ENCODE results near the gene TCF7L1. TPM values are rescaled to one million over a fixed set of nuclear protein-coding genes. Genes with fewer than 3 reads are reported as not detected.

TCF7L1 gene
- total RNA-seq, 1 experiment from 2014 or later: 30.4 TPM

- BruUV-seq (replicated peaks): no TSS peak
- TF ChIP-seq POLR2AphosphoS5 (IDR thresholded peaks at IDR 0.05; ENCODE audit: low read depth, low read length): no peak
- TF ChIP-seq CTCF (IDR thresholded peaks at IDR 0.05): no peak
- no peak for TF ChIP-seq TCF7L2 (IDR thresholded peaks at IDR 0.05; ENCODE audit: low read depth, low read length)
- TF ChIP-seq REST (IDR thresholded peaks at IDR 0.05; ENCODE audit: insufficient read depth in 1 of 2, low read depth in 2 of 2, low read length in 1 of 2): no peak
- no peak for TF ChIP-seq SIN3A (IDR thresholded peaks at IDR 0.05; ENCODE audit: borderline replicate concordance, insufficient read depth, low read depth, low read length)
- in situ Hi-C loops (cut with HindIII; ENCODE audit: low pct_unique_long_range_greater_than_20kb, low sequenced_read_pairs): no loop called here
- no peaks in the 10 kb centered on the region for H3K36me3 ChIP-seq (ENCODE audit: control insufficient read depth, insufficient read depth, low read length)
- no peak overlapping the region for H3K4me3 ChIP-seq (ENCODE audit: low read depth in 2 of 2, low read length in 2 of 2)
- intact Hi-C loops (cut with micrococcal nuclease; ENCODE audit: unreplicated experiment): no loop called here
- no peak overlapping the region for H3K27ac ChIP-seq (ENCODE audit: low read length)
- ChIA-PET CTCF (no interaction called here), POLR2A (no interaction called here)
- no peak for ATAC-seq
- H3K4me1 ChIP-seq (ENCODE audit: control insufficient read depth, insufficient read depth, low read length): peaks cover 14% of the 10 kb centered on the region
- no peak for DNase-seq (ENCODE audit: low read depth, low spot score)
- H3K27me3 ChIP-seq (ENCODE audit: control insufficient read depth, insufficient read depth, low read length): no peaks in the 10 kb centered on the region
- H3K9me3 ChIP-seq (ENCODE audit: control insufficient read depth, insufficient read depth, low read depth, low read length): no peaks in the 10 kb centered on the region
These were observed 32.0 kb downstream of the TCF7L1 start for GRCh38 chr2:85165088-85165690.

GRCh38 chr2:85166021-85166420, 32.8 kb downstream of the TCF7L1 start:
- Histone ChIP-seq H3K4me1 (ENCODE audit: control insufficient read depth, insufficient read depth, low read length) (peaks cover 14% of the 10 kb centered on the region), H3K27me3 (ENCODE audit: control insufficient read depth, insufficient read depth, low read length) (no peaks in the 10 kb centered on the region), H3K27ac (ENCODE audit: low read length) (no peak overlapping the region), H3K36me3 (ENCODE audit: control insufficient read depth, insufficient read depth, low read length) (no peaks in the 10 kb centered on the region), H3K9me3 (ENCODE audit: control insufficient read depth, insufficient read depth, low read depth, low read length) (no peaks in the 10 kb centered on the region), H3K4me3 (ENCODE audit: low read depth in 2 of 2, low read length in 2 of 2) (no peak overlapping the region)
- BruUV-seq (replicated peaks): no TSS peak
- in situ Hi-C loops (cut with HindIII; ENCODE audit: low pct_unique_long_range_greater_than_20kb, low sequenced_read_pairs): no loop called here
- POLR2A ChIA-PET: interaction anchor here (0.7 kb wide), 1 partner anchor 1619 kb away, joined by 3 read pairs; no protein-coding TSS in a partner anchor
- TF ChIP-seq TCF7L2 (IDR thresholded peaks at IDR 0.05; ENCODE audit: low read depth, low read length): no peak
- TF ChIP-seq SIN3A (IDR thresholded peaks at IDR 0.05; ENCODE audit: borderline replicate concordance, insufficient read depth, low read depth, low read length): no peak
- no peak for TF ChIP-seq REST (IDR thresholded peaks at IDR 0.05; ENCODE audit: insufficient read depth in 1 of 2, low read depth in 2 of 2, low read length in 1 of 2)
- no peak for TF ChIP-seq CTCF (IDR thresholded peaks at IDR 0.05)
- ATAC-seq (no peak), DNase-seq (ENCODE audit: low read depth, low spot score) (no peak)
- intact Hi-C loops (cut with micrococcal nuclease; ENCODE audit: unreplicated experiment): no loop called here
- CTCF ChIA-PET: no interaction called here

Measured in Panc1 (cell line).